Muscle layer of duodenum (tissue), 2 donors: ENCODE results near the gene CTSH.

Source experiments
- H3K27ac ChIP-seq: one replicate; pipeline ENCODE4 v1.7.0; 2013; ENCODE audit warnings: mild to moderate bottlenecking, low read length
- H3K27me3 ChIP-seq: one replicate; pipeline ENCODE4 v1.7.0; 2013; ENCODE audit warnings: low read depth, mild to moderate bottlenecking, control low read depth, low read length
- H3K36me3 ChIP-seq, 2 donors: one replicate each; pipeline ENCODE4 v1.7.0; 2013; ENCODE audit warnings: low read length in 2 of 2, control low read depth in 1 of 2, mild to moderate bottlenecking in 1 of 2; ENCODE audit not compliant: insufficient read depth in 2 of 2, control insufficient read depth in 1 of 2
- H3K4me1 ChIP-seq, 2 donors: one replicate each; pipeline ENCODE4 v1.7.0; 2013; ENCODE audit warnings: low read length in 2 of 2, mild to moderate bottlenecking in 2 of 2, control low read depth in 1 of 2, moderate library complexity in 1 of 2; ENCODE audit not compliant: insufficient read depth in 2 of 2, control insufficient read depth in 1 of 2
- H3K4me3 ChIP-seq, 2 donors: one replicate each; pipeline ENCODE4 v1.7.0; 2013; ENCODE audit warnings: low read length in 2 of 2, low read depth in 1 of 2, mild to moderate bottlenecking in 1 of 2
- H3K9me3 ChIP-seq, 2 donors: one replicate each; pipeline ENCODE4 v1.7.0; 2013; ENCODE audit warnings: low read length in 2 of 2, control low read depth in 1 of 2, mild to moderate bottlenecking in 1 of 2; ENCODE audit not compliant: control insufficient read depth in 1 of 2
- donor health status: healthy.

The CTSH gene

DNA sequence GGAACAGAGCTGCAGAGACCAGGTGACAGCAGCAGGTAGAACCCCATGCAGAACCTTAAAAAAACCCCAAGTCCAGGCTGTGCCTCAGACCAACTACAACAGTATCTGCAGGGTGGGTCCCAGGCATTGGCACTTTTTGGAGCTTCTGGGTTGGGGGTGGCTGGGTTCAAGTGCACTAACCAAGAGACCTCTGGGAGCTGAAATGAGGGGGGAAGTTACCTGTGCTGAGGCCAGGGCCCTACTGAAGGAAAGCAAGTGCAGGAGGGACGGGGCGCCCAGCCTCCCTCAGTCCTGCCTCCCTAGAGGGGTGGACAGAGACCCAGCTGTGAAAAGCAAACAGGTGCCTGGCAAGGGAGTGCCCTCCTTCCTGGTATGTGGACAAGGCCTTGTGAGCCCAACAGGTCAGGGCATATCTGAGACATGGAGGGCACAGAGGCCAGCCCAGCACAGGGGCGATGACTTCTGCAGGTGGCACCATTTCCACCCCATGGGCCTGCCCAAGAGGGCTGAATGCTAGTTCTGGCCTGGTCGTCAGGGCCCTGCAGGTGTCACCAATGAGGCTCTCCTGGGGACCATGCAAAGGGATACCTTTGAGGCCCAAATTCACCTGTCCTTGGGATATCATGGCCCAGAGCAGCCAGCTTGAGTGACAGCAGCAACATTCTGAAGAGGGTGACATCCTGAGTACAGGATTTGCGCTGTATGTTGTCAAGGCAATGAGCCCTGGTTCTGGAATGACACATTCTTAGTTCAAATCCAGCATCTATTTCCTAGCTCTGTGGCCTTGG lies 18.7 kb downstream of the CTSH start:
- no peak overlapping the region for H3K27ac ChIP-seq
- H3K4me1 ChIP-seq = peaks cover 0 to 3% of the 10 kb centered on the region in 2 donors
- no peaks in the 10 kb centered on the region for H3K27me3 ChIP-seq
- H3K4me3 ChIP-seq = no peak overlapping the region
- peaks cover 48 to 61% of the 10 kb centered on the region in 2 donors for H3K36me3 ChIP-seq
- no peaks in the 10 kb centered on the region for H3K9me3 ChIP-seq

DNA sequence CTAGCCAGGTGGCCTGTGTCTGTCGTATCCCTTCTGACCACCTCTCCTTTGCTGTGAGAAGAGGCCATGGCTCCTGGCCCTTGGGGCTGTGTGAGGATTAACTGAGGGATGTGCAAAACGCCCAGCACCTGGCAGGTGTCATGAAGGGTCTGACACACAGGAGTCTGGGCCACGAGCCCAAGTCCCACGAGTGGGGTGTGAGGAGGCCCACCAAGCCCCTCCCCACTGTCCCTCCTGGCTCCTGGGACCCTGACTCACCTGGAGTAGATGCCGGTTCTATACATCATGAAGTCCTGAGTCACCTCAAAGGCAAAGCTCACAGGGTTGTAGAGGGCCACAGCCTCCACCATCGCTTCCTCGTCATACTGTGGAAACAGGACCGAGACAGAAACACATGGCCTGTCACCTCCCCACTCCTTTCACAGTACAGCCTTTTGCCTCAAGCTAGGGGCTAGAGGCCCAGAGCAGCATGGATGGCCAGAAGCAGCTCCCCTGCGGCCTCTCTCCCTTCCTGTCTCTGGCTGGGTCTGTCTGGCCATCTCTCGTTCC lies 19.7 kb downstream of the CTSH start:
- Histone ChIP-seq H3K4me1 (no peaks in the 10 kb centered on the region), H3K27ac (no peak overlapping the region), H3K36me3 (peaks cover 49 to 62% of the 10 kb centered on the region in 2 donors), H3K4me3 (no peak overlapping the region), H3K9me3 (no peaks in the 10 kb centered on the region), H3K27me3 (no peaks in the 10 kb centered on the region)

DNA sequence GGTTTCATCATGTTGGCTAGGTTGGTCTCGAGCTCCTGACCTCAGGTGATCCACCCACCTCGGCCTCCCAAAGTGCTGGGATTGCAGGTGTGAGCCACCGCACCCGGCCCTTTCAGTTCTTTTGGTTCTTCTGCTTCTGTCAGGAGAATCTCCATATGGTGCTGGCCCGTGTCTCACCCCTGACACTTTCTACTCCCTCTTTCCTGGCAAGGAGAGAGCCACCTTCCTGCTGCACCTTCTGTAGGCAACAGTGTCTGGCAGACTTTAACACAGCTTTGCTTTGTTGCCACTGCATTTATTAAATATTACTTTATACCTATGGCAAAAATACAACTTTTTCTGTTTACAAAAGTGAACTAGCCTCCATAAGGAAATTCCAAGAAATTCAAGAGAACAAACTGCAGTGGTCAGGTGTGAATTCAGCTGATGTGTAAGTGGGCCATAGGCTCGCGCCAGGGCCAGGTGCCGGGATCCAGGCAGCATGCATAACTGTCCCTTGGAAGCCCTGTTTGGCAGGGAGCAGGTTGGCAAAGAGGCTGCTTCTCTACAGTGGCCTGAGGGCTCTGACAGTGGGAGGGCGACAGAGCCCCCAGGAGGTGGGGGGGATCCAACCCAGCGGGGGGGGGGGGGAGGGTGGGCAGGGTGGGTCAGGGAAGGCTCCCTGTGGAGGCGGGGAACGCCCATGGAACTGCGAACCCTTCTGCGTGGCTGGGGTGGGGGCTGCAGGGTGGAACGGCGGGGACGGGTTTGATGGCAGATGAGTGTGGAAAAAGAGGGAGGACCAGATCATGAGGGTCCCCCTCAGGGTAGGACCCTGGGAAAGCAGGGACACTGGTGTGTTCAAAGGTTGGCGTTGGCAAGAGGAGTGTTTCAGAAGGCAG lies 21.1 kb downstream of the CTSH start:
- no peak overlapping the region for H3K4me3 ChIP-seq
- H3K36me3 ChIP-seq = peaks cover 49 to 62% of the 10 kb centered on the region in 2 donors
- no peaks in the 10 kb centered on the region for H3K27me3 ChIP-seq
- H3K4me1 ChIP-seq = no peaks in the 10 kb centered on the region
- no peak overlapping the region for H3K27ac ChIP-seq
- no peaks in the 10 kb centered on the region for H3K9me3 ChIP-seq

DNA sequence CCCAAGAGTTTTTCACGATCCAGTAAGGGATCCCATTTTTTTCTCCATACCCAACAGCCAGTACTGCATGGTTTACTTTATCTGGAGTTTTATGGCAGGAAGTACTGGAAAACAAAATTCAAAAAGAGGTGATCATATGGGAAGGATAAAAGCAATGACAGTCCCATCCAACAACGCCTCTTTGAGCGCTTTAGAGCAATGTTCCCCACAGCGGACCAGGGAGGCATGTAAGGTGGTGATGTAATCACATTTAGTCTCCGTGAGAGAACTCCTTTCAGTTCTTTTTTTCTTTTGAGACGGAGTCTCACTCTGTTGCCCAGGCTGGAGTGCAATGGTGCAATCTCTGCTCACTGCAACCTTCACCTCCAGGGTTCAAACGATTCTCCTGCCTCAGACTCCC lies 21.8 kb downstream of the CTSH start:
- no peak overlapping the region for H3K27ac ChIP-seq
- H3K36me3 ChIP-seq = peaks cover 49 to 61% of the 10 kb centered on the region in 2 donors

DNA sequence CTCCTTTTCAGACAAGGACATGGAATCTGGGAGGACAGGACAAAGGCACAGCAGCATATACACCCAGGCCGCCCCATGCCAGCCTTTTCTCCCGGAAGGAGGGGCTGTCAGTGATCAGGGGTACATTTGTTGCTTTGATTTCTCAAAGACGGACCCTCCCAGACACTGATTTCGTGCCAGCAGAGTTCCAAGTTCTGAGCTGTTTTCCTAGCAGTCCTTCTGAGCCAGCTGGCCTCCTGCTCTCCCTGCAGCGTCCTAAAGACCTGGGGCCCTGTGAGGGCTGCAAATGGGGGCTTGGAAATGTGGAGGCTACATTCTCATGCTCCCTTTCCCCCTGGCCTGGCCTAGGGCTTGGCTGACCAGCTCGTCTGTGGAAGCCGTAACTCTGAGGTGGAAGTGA lies 22.3 kb downstream of the CTSH start:
- Histone ChIP-seq H3K27ac (no peak overlapping the region), H3K27me3 (no peaks in the 10 kb centered on the region), H3K4me3 (no peak overlapping the region), H3K4me1 (peaks cover 0 to 4% of the 10 kb centered on the region in 2 donors), H3K36me3 (peaks cover 50 to 57% of the 10 kb centered on the region in 2 donors), H3K9me3 (no peaks in the 10 kb centered on the region)

More for the DNA sequence above, 21.8 kb downstream of the CTSH start:
- Histone ChIP-seq H3K4me1 (no peaks in the 10 kb centered on the region), H3K9me3 (no peaks in the 10 kb centered on the region), H3K27me3 (no peaks in the 10 kb centered on the region), H3K4me3 (no peak overlapping the region)

DNA sequence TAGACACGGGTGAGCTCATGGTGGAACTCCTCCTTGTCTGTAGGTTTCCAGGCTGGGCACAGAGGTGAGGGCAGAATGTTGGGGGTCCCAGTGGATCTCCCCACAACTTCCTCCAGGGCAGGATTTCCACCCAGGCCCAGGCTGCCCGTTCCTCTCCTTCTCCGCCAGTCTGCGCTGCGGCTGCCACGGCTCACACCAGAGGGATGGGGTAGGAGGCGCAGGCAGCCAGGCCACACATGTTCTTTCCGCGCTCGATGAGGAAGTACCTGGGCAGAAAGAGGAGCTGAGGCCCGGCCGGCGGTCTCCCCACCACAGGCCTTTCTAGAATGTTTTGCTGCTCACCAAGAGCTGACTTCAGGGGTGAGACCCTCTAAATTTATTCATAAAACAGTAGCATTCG lies 22.9 kb downstream of the CTSH start:
- H3K27ac ChIP-seq = no peak overlapping the region
- peaks cover 44 to 51% of the 10 kb centered on the region in 2 donors for H3K36me3 ChIP-seq
- H3K4me1 ChIP-seq = peaks cover 0 to 9% of the 10 kb centered on the region in 2 donors

DNA sequence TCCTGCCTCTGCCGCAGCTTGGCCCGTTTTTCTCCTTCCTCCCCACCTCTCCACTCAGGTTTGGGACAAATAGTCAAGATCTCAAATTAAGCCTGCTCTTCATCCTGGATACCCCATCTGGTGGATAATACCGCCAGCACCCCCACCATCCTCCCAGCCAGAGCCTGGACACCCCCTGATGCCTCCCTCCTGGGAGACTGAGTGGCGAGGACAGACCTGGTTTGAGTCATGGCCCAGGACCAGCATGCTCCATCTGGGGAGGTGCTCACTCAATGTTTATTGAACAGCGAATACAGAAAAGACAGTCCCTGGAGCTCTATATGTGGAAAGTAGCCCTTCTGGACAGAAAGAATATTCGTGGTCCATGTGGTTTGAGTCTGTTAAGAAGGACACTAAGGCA lies 23.3 kb downstream of the CTSH start:
- Histone ChIP-seq H3K27ac (no peak overlapping the region), H3K9me3 (no peaks in the 10 kb centered on the region), H3K4me1 (peaks cover 0 to 13% of the 10 kb centered on the region in 2 donors), H3K4me3 (no peak overlapping the region), H3K27me3 (no peaks in the 10 kb centered on the region), H3K36me3 (peaks cover 39 to 49% of the 10 kb centered on the region in 2 donors)

More for the DNA sequence above, 22.9 kb downstream of the CTSH start:
- no peaks in the 10 kb centered on the region for H3K27me3 ChIP-seq
- H3K9me3 ChIP-seq = no peaks in the 10 kb centered on the region
- no peak overlapping the region for H3K4me3 ChIP-seq

DNA sequence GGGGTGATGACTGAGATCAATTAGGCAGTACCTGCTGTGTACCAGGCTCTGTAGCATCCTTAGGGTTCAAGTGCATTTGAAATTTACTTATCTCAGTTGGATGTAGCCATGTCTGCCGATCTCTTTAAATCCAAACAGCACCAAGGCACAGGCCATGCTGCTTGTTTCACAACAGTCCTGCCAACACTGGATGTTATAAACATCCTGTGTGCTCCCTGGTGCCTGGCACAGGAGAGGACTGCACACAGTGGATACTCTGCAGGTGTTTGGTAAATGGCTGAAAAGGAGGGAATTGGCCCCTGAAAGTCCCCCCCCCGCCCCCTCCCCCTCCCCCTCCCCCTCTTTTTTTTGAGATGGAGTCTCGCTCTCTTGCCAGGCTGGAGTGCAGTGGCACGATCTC lies 27.0 kb downstream of the CTSH start:
- H3K4me1 ChIP-seq = peaks cover 3 to 34% of the 10 kb centered on the region in 2 donors
- peaks cover 19 to 22% of the 10 kb centered on the region in 2 donors for H3K36me3 ChIP-seq
- H3K27ac ChIP-seq = no peak overlapping the region

DNA sequence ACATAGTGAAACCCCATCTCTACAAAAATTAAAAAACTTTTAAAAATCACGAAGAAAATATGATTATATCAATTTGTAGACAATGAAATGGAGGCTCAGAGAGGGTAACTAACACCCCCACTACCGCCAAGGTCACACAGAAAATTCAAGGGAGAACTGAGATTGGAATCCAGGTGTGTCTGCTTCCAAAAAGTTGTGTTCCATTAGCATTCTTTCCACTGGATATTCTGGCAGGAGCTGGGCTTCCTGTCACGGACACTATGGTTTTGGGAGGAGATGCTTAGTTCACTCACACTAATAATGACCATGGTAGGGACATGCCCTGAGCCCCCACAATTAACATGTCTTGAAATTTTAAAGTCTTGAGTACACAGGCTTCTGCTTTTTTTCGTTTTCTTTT lies 28.8 kb downstream of the CTSH start:
- H3K9me3 ChIP-seq = no peaks in the 10 kb centered on the region
- peaks cover under 1 to 4% of the 10 kb centered on the region in 2 donors for H3K36me3 ChIP-seq
- peak overlapping the region; percentile 31 for H3K27ac ChIP-seq
- no peaks in the 10 kb centered on the region for H3K27me3 ChIP-seq
- no peak overlapping the region for H3K4me3 ChIP-seq
- peaks cover 3 to 34% of the 10 kb centered on the region in 2 donors for H3K4me1 ChIP-seq

More for the DNA sequence above, 27.0 kb downstream of the CTSH start:
- Histone ChIP-seq H3K4me3 (no peak overlapping the region), H3K27me3 (no peaks in the 10 kb centered on the region), H3K9me3 (no peaks in the 10 kb centered on the region)

DNA sequence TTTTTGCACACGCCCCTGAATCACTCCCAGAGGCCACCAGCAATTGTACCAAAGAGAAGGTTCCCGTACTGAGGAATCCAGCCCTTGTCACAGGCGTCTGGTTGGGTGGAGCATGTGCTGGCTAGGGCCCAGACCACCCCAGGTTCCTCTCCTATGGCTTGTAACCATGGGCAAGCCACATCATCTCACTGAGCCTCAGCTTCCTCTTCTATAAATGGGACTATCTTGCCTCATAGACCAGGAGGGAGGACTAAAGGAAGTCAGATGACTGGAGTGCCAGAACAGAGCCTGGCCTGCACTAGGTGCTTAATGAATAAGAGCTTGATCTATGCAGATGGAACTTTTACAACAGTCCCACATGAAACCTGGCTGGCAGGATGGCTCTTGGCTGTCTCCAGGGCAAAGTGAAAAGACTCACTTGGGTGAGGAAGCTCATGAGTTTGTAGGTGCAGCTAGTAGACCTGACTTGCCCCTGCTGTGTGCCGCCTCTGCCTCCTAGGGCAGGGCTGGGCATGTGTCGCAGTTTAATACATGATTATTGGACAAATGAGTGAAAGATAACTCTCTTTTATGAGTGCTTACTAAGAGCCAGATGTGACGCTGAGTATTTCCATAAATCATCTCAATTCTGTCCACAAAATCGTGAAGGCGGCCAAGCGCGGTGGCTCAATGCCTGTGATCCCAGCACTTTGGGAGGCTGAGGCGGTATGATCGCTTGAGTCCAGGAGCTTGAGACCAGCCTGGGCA lies 29.3 kb downstream of the CTSH start:
- H3K27me3 ChIP-seq = no peaks in the 10 kb centered on the region
- peak overlapping the region; percentile 31 for H3K27ac ChIP-seq
- no peak overlapping the region for H3K4me3 ChIP-seq
- H3K9me3 ChIP-seq = no peaks in the 10 kb centered on the region
- peaks cover 0 to 9% of the 10 kb centered on the region in 2 donors for H3K36me3 ChIP-seq
- H3K4me1 ChIP-seq = peaks cover 3 to 40% of the 10 kb centered on the region in 2 donors
